Activated CD8-positive, alpha-beta T cell treated with anti-CD3 and anti-CD28 coated beads for 36 hours (primary cell): ENCODE measurements around the gene COL19A1. TPM values are rescaled to one million over a fixed set of nuclear protein-coding genes. Genes with fewer than 3 reads are reported as not detected.
"Not testable (repeated sequence)": the region's sequence is repeated elsewhere in the genome, so short reads cannot be mapped to it uniquely, and the experiment has no call there.

Experiments used
- ATAC-seq: fragments of 200-7000 bp; cut with Tn5 transposase; one replicate; pipeline ENCODE4 v1.10.0; 2021; ENCODE audit warnings: mild to moderate bottlenecking, moderate library complexity
- CTCF ChIA-PET: fragments of 350-600 bp; sonication (Branson Sonifier 250); formaldehyde crosslinking; loops from one replicate; lab custom pipeline; 2021; ENCODE audit warnings: antibody characterized with exemption; lab: Charles Lee
- POLR2A ChIA-PET: fragments of 350-600 bp; sonication (Branson Sonifier 250); formaldehyde crosslinking; loops from one replicate; lab custom pipeline; 2021; ENCODE audit warnings: antibody characterized with exemption; lab: Charles Lee
- DNase-seq: peaks from one replicate; pipeline ENCODE4 v3.0.0-alpha.2; 2020
- H3K27ac Mint-ChIP-seq: one replicate; pipeline ENCODE4 v1.8.0; 2021; ENCODE audit warnings: mild to moderate bottlenecking, mixed read lengths
- H3K27me3 Mint-ChIP-seq: one replicate; pipeline ENCODE4 v1.8.0; 2021; ENCODE audit warnings: mixed read lengths
- H3K36me3 Mint-ChIP-seq: one replicate; pipeline ENCODE4 v1.8.0; 2021; ENCODE audit warnings: low read depth, mixed read lengths
- H3K4me1 Mint-ChIP-seq: one replicate; pipeline ENCODE4 v1.8.0; 2021; ENCODE audit warnings: low read depth, mixed read lengths
- H3K4me3 Mint-ChIP-seq: one replicate; pipeline ENCODE4 v1.8.0; 2021; ENCODE audit warnings: mild to moderate bottlenecking, moderate library complexity, mixed read lengths
- H3K9me3 Mint-ChIP-seq: one replicate; pipeline ENCODE4 v1.8.0; 2021; ENCODE audit warnings: mixed read lengths
- intact Hi-C: fragments of 100-400 bp; cut with micrococcal nuclease; formaldehyde crosslinking; loops from one replicate; pipeline ENCODE4 v1.10.0; 2022
- total RNA-seq, 2 experiments: library from RNA; stranded (reverse); gene quantifications; one replicate each; pipeline ENCODE4 v1.2.3, GENCODE V29; 2021
- TF ChIP-seq, protein P1 (sequence below): fragments of 200-600 bp; IDR thresholded peaks from one replicate; pipeline ENCODE4 v1.8.0; 2022; ENCODE audit warnings: antibody characterized with exemption, mild to moderate bottlenecking

The COL19A1 gene
- total RNA-seq, 2 experiments from 2014 or later = 0.14 TPM; not detected in 1

- TF ChIP-seq, protein P1, sequence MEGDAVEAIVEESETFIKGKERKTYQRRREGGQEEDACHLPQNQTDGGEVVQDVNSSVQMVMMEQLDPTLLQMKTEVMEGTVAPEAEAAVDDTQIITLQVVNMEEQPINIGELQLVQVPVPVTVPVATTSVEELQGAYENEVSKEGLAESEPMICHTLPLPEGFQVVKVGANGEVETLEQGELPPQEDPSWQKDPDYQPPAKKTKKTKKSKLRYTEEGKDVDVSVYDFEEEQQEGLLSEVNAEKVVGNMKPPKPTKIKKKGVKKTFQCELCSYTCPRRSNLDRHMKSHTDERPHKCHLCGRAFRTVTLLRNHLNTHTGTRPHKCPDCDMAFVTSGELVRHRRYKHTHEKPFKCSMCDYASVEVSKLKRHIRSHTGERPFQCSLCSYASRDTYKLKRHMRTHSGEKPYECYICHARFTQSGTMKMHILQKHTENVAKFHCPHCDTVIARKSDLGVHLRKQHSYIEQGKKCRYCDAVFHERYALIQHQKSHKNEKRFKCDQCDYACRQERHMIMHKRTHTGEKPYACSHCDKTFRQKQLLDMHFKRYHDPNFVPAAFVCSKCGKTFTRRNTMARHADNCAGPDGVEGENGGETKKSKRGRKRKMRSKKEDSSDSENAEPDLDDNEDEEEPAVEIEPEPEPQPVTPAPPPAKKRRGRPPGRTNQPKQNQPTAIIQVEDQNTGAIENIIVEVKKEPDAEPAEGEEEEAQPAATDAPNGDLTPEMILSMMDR = no peak
- Mint-ChIP-seq H3K27ac (no peak overlapping the region), H3K9me3 (no peaks in the 10 kb centered on the region), H3K4me1 (peaks cover 22% of the 10 kb centered on the region), H3K27me3 (no peaks in the 10 kb centered on the region), H3K36me3 (no peaks in the 10 kb centered on the region), H3K4me3 (no peak overlapping the region)
- DNase-seq = no peak
- ChIA-PET POLR2A (no interaction called here), CTCF (no interaction called here)
- ATAC-seq = peak; percentile 37
- intact Hi-C loops = no loop called here
Observed at GRCh38 chr6:69820018-69820417, 46.3 kb upstream of the COL19A1 start.

DNA sequence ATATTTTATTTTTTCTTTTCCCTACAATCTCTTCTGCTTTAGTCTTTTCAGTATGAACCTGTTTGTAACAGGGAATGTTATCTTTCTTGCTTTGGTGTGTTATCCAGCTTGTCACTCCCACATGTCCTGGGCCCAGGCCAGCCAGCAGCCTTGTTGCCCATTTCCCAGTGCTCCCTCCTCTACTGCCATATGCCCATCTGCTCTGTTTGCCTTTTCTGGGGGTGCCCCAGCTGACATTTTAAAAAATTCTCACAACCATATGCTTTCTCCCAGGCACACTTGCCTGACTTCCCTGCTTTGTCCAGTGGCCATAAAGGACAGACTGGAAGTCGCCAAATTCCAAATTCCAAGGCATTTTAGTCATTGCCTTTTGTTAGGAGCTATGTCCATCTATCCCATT is 45.9 kb upstream of the COL19A1 start:
- POLR2A ChIA-PET = no interaction called here
- H3K4me3 Mint-ChIP-seq = no peak overlapping the region
- H3K27ac Mint-ChIP-seq = no peak overlapping the region
- H3K27me3 Mint-ChIP-seq = no peaks in the 10 kb centered on the region
- peaks cover 17% of the 10 kb centered on the region for H3K4me1 Mint-ChIP-seq
- ATAC-seq (no peak), DNase-seq (no peak)
- intact Hi-C loops = no loop called here
- CTCF ChIA-PET = no interaction called here
- TF ChIP-seq, protein P1 = no peak
- no peaks in the 10 kb centered on the region for H3K36me3 Mint-ChIP-seq
- no peaks in the 10 kb centered on the region for H3K9me3 Mint-ChIP-seq

DNA sequence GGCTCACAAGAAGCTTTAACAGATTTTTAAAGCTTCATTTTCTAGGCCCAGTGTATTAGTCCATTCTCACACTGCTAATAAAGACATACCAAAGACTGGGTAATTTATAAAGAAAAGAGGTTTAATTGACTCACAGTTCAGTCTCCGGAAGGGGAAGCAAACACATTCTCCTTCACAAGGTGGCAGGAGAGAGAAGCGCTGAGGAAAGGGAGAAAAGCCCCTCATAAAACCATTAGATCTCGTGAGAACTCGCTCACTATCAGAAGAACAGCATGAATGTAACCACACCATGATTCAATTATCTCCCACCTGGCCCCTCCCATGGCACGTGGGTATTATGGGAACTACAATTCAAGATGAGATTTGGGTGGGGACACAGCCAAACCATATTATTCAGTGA is 42.0 kb upstream of the COL19A1 start:
- H3K9me3 Mint-ChIP-seq, H3K4me1 Mint-ChIP-seq, POLR2A ChIA-PET, DNase-seq, H3K4me3 Mint-ChIP-seq, intact Hi-C loops, H3K36me3 Mint-ChIP-seq, ATAC-seq, H3K27ac Mint-ChIP-seq, H3K27me3 Mint-ChIP-seq: not testable (repeated sequence)
- CTCF ChIA-PET = interaction anchor here (0.9 to 1.5 kb wide), 2 partner anchors 10 to 11 kb away, joined by 4 read pairs; no protein-coding TSS in a partner anchor

GRCh38 chr6:69825904-69826303 is 40.5 kb upstream of the COL19A1 start:
- Mint-ChIP-seq H3K27me3 (no peaks in the 10 kb centered on the region), H3K36me3 (no peaks in the 10 kb centered on the region), H3K4me1 (no peaks in the 10 kb centered on the region), H3K9me3 (no peaks in the 10 kb centered on the region), H3K4me3 (no peak overlapping the region), H3K27ac (no peak overlapping the region)
- ChIA-PET POLR2A (no interaction called here), CTCF (no interaction called here)
- intact Hi-C loops = no loop called here
- DNase-seq (no peak), ATAC-seq (no peak)
- TF ChIP-seq, protein P1 = no peak

- Mint-ChIP-seq H3K27me3 (no peaks in the 10 kb centered on the region), H3K36me3 (no peaks in the 10 kb centered on the region), H3K4me3 (no peak overlapping the region), H3K9me3 (no peaks in the 10 kb centered on the region), H3K4me1 (no peaks in the 10 kb centered on the region), H3K27ac (no peak overlapping the region)
- CTCF ChIA-PET = no interaction called here
- DNase-seq = no peak
- ATAC-seq = no peak
- POLR2A ChIA-PET = no interaction called here
- TF ChIP-seq, protein P1 = no peak
- intact Hi-C loops = no loop called here
Observed at GRCh38 chr6:69827276-69827893, 39.0 kb upstream of the COL19A1 start.
